ENCODE results near the gene RCL1.

RCL1 gene

GRCh38 chr9:4844056-4844838 lies 51.5 kb downstream of the RCL1 start:
- Mint-ChIP-seq H3K27ac (no peak overlapping the region), H3K4me1 (no peaks in the 10 kb centered on the region), H3K9me3 (no peaks in the 10 kb centered on the region), H3K4me3 (no peak overlapping the region), H3K36me3 (ENCODE audit: low read depth) (peaks cover 29% of the 10 kb centered on the region), H3K27me3 (ENCODE audit: low read depth) (no peaks in the 10 kb centered on the region)
- TF ChIP-seq, protein P1, sequence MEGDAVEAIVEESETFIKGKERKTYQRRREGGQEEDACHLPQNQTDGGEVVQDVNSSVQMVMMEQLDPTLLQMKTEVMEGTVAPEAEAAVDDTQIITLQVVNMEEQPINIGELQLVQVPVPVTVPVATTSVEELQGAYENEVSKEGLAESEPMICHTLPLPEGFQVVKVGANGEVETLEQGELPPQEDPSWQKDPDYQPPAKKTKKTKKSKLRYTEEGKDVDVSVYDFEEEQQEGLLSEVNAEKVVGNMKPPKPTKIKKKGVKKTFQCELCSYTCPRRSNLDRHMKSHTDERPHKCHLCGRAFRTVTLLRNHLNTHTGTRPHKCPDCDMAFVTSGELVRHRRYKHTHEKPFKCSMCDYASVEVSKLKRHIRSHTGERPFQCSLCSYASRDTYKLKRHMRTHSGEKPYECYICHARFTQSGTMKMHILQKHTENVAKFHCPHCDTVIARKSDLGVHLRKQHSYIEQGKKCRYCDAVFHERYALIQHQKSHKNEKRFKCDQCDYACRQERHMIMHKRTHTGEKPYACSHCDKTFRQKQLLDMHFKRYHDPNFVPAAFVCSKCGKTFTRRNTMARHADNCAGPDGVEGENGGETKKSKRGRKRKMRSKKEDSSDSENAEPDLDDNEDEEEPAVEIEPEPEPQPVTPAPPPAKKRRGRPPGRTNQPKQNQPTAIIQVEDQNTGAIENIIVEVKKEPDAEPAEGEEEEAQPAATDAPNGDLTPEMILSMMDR (IDR thresholded peaks at IDR 0.05; ENCODE audit: unreplicated experiment in 3 of 3): no peak

GRCh38 chr9:4849369-4849768 lies 56.6 kb downstream of the RCL1 start:
- TF ChIP-seq, protein P1 (IDR thresholded peaks at IDR 0.05; ENCODE audit: unreplicated experiment in 3 of 3): peak in 1 of 3 experiments; percentile 14
- no peaks in the 10 kb centered on the region for H3K9me3 Mint-ChIP-seq
- H3K4me1 Mint-ChIP-seq: no peaks in the 10 kb centered on the region
- H3K36me3 Mint-ChIP-seq (ENCODE audit: low read depth): peaks cover 38% of the 10 kb centered on the region
- H3K4me3 Mint-ChIP-seq: no peak overlapping the region
- H3K27me3 Mint-ChIP-seq (ENCODE audit: low read depth): no peaks in the 10 kb centered on the region
- no peak overlapping the region for H3K27ac Mint-ChIP-seq

GRCh38 chr9:4850603-4851310 lies 58.0 kb downstream of the RCL1 start:
- Mint-ChIP-seq H3K9me3 (no peaks in the 10 kb centered on the region), H3K4me3 (no peak overlapping the region), H3K4me1 (peaks cover 6% of the 10 kb centered on the region), H3K36me3 (ENCODE audit: low read depth) (peaks cover 33% of the 10 kb centered on the region), H3K27ac (peak overlapping the region in 2 of 3 experiments; percentile 24 to 26), H3K27me3 (ENCODE audit: low read depth) (no peaks in the 10 kb centered on the region)
- TF ChIP-seq, protein P1 (IDR thresholded peaks at IDR 0.05; ENCODE audit: unreplicated experiment in 3 of 3): no peak

GRCh38 chr9:4852419-4852818 lies 59.7 kb downstream of the RCL1 start:
- H3K9me3 Mint-ChIP-seq: peaks cover 3% of the 10 kb centered on the region
- H3K27me3 Mint-ChIP-seq (ENCODE audit: low read depth): no peaks in the 10 kb centered on the region
- no peak overlapping the region for H3K4me3 Mint-ChIP-seq
- peaks cover 41% of the 10 kb centered on the region for H3K36me3 Mint-ChIP-seq (ENCODE audit: low read depth)
- H3K27ac Mint-ChIP-seq: no peak overlapping the region
- H3K4me1 Mint-ChIP-seq: peaks cover 6% of the 10 kb centered on the region
- TF ChIP-seq, protein P1 (IDR thresholded peaks at IDR 0.05; ENCODE audit: unreplicated experiment in 3 of 3): no peak

GRCh38 chr9:4854265-4854590 lies 61.5 kb downstream of the RCL1 start:
- Mint-ChIP-seq H3K27ac (peak overlapping the region in 2 of 3 experiments; percentile 13 to 88), H3K36me3 (ENCODE audit: low read depth) (peaks cover 58% of the 10 kb centered on the region), H3K9me3 (peaks cover 3% of the 10 kb centered on the region), H3K4me1 (peaks cover 6% of the 10 kb centered on the region), H3K27me3 (ENCODE audit: low read depth) (no peaks in the 10 kb centered on the region), H3K4me3 (no peak overlapping the region)
- TF ChIP-seq, protein P1 (IDR thresholded peaks at IDR 0.05; ENCODE audit: unreplicated experiment in 3 of 3): no peak
